Measurements from ENCODE around the gene RNU6-1.

RNU6-1 gene

GRCh38 chr15:67806536-67806935, 33.3 kb downstream of the RNU6-1 start:
- TF ChIP-seq EZH2 (IDR thresholded peaks at IDR 0.05) (no peak), FOXP2 (optimal IDR thresholded peaks at IDR 0.05; ENCODE audit: control extremely low read depth, extremely low read length, insufficient read depth) (no peak), POLR2AphosphoS5 (IDR thresholded peaks at IDR 0.05; ENCODE audit: borderline replicate concordance, low read depth, low read length) (no peak)
- no peak for DNase-seq (ENCODE audit: low read depth, low spot score)
- Histone ChIP-seq H3K9ac (ENCODE audit: insufficient read length) (no peak overlapping the region), H3K4me3 (no peak overlapping the region), H3K36me3 (ENCODE audit: insufficient read depth, low read length) (no peaks in the 10 kb centered on the region), H3K9me3 (ENCODE audit: low read depth, low read length) (no peaks in the 10 kb centered on the region), H3K27ac (no peak overlapping the region)

GRCh38 chr15:67805666-67806516, 34.0 kb downstream of the RNU6-1 start:
- no peak for TF ChIP-seq POLR2AphosphoS5 (IDR thresholded peaks at IDR 0.05; ENCODE audit: borderline replicate concordance, low read depth, low read length)
- TF ChIP-seq EZH2 (IDR thresholded peaks at IDR 0.05): no peak
- no peak for TF ChIP-seq FOXP2 (optimal IDR thresholded peaks at IDR 0.05; ENCODE audit: control extremely low read depth, extremely low read length, insufficient read depth)
- Histone ChIP-seq H3K9me3 (ENCODE audit: low read depth, low read length) (no peaks in the 10 kb centered on the region), H3K9ac (ENCODE audit: insufficient read length) (no peak overlapping the region), H3K36me3 (ENCODE audit: insufficient read depth, low read length) (no peaks in the 10 kb centered on the region), H3K27ac (no peak overlapping the region), H3K4me3 (no peak overlapping the region)
- no peak for DNase-seq (ENCODE audit: low read depth, low spot score)

- H3K27ac ChIP-seq: no peak overlapping the region
- no peak for TF ChIP-seq FOXP2 (optimal IDR thresholded peaks at IDR 0.05; ENCODE audit: control extremely low read depth, extremely low read length, insufficient read depth)
- no peak for TF ChIP-seq POLR2AphosphoS5 (IDR thresholded peaks at IDR 0.05; ENCODE audit: borderline replicate concordance, low read depth, low read length)
- no peak for TF ChIP-seq EZH2 (IDR thresholded peaks at IDR 0.05)
- H3K9me3 ChIP-seq (ENCODE audit: low read depth, low read length): no peaks in the 10 kb centered on the region
- H3K36me3 ChIP-seq (ENCODE audit: insufficient read depth, low read length): no peaks in the 10 kb centered on the region
- no peak overlapping the region for H3K9ac ChIP-seq (ENCODE audit: insufficient read length)
- no peak overlapping the region for H3K4me3 ChIP-seq
- DNase-seq (ENCODE audit: low read depth, low spot score): no peak
Measured at GRCh38 chr15:67805008-67805665, 34.7 kb downstream of the RNU6-1 start.

GRCh38 chr15:67803996-67804843, 35.6 kb downstream of the RNU6-1 start:
- no peak overlapping the region for H3K27ac ChIP-seq
- no peak overlapping the region for H3K9ac ChIP-seq (ENCODE audit: insufficient read length)
- H3K9me3 ChIP-seq (ENCODE audit: low read depth, low read length): no peaks in the 10 kb centered on the region
- no peaks in the 10 kb centered on the region for H3K36me3 ChIP-seq (ENCODE audit: insufficient read depth, low read length)
- no peak overlapping the region for H3K4me3 ChIP-seq
- no peak for TF ChIP-seq EZH2 (IDR thresholded peaks at IDR 0.05)
- TF ChIP-seq FOXP2 (optimal IDR thresholded peaks at IDR 0.05; ENCODE audit: control extremely low read depth, extremely low read length, insufficient read depth): no peak
- no peak for TF ChIP-seq POLR2AphosphoS5 (IDR thresholded peaks at IDR 0.05; ENCODE audit: borderline replicate concordance, low read depth, low read length)
- no peak for DNase-seq (ENCODE audit: low read depth, low spot score)

- no peak for DNase-seq (ENCODE audit: low read depth, low spot score)
- Histone ChIP-seq H3K9me3 (ENCODE audit: low read depth, low read length) (no peaks in the 10 kb centered on the region), H3K27ac (no peak overlapping the region), H3K9ac (ENCODE audit: insufficient read length) (no peak overlapping the region), H3K4me3 (no peak overlapping the region), H3K36me3 (ENCODE audit: insufficient read depth, low read length) (no peaks in the 10 kb centered on the region)
- TF ChIP-seq FOXP2 (optimal IDR thresholded peaks at IDR 0.05; ENCODE audit: control extremely low read depth, extremely low read length, insufficient read depth) (no peak), EZH2 (IDR thresholded peaks at IDR 0.05) (no peak)
Measured at GRCh38 chr15:67803299-67803698, 36.5 kb downstream of the RNU6-1 start.

GRCh38 chr15:67801926-67802914, 37.6 kb downstream of the RNU6-1 start:
- Histone ChIP-seq H3K9ac (ENCODE audit: insufficient read length) (no peak overlapping the region), H3K4me3 (no peak overlapping the region), H3K9me3 (ENCODE audit: low read depth, low read length) (no peaks in the 10 kb centered on the region), H3K36me3 (ENCODE audit: insufficient read depth, low read length) (no peaks in the 10 kb centered on the region), H3K27ac (no peak overlapping the region)
- TF ChIP-seq EZH2 (IDR thresholded peaks at IDR 0.05) (no peak), FOXP2 (optimal IDR thresholded peaks at IDR 0.05; ENCODE audit: control extremely low read depth, extremely low read length, insufficient read depth) (no peak), POLR2AphosphoS5 (IDR thresholded peaks at IDR 0.05; ENCODE audit: borderline replicate concordance, low read depth, low read length) (no peak)
- DNase-seq (ENCODE audit: low read depth, low spot score): no peak

- no peak overlapping the region for H3K9ac ChIP-seq (ENCODE audit: insufficient read length)
- H3K36me3 ChIP-seq (ENCODE audit: insufficient read depth, low read length): no peaks in the 10 kb centered on the region; the same call in 1 of the 2 replicates
- no peak for TF ChIP-seq FOXP2 (optimal IDR thresholded peaks at IDR 0.05; ENCODE audit: control extremely low read depth, extremely low read length, insufficient read depth)
- no peak for TF ChIP-seq POLR2AphosphoS5 (IDR thresholded peaks at IDR 0.05; ENCODE audit: borderline replicate concordance, low read depth, low read length)
- TF ChIP-seq EZH2 (IDR thresholded peaks at IDR 0.05): no peak
- no peak overlapping the region for H3K4me3 ChIP-seq
- no peak for DNase-seq (ENCODE audit: low read depth, low spot score)
- no peak overlapping the region for H3K27ac ChIP-seq
- no peaks in the 10 kb centered on the region for H3K9me3 ChIP-seq (ENCODE audit: low read depth, low read length)
Measured at GRCh38 chr15:67801142-67801541, 38.7 kb downstream of the RNU6-1 start.

Data from SK-N-MC (cell line).